AG10803 (cell line): ENCODE measurements around the gene PMAIP1.
A peak's percentile ranks its signal among the peaks of the same experiment; 100 is the strongest.
"Not testable (repeated sequence)": the region's sequence is repeated elsewhere in the genome, so short reads cannot be mapped to it uniquely, and the experiment has no call there.

ENCODE experiments used
- DNase-seq: peaks from one replicate; pipeline ENCODE4 v3.0.0; 2010; ENCODE audit warnings: low read depth
- H3K4me3 ChIP-seq: 2 replicates; pipeline ENCODE4 v1.5.1; 2011; ENCODE audit warnings: mild to moderate bottlenecking, low read length, control low read depth
- CTCF ChIP-seq: conservative IDR thresholded peaks from 2 replicates; pipeline ENCODE4 v1.5.1; 2011; ENCODE audit warnings: mild to moderate bottlenecking, low read length, control low read depth, inconsistent platforms

Gene PMAIP1

GRCh38 chr18:59899298-59900221 is at the start of gene PMAIP1:
Gene PMAIP1, plus strand, starts transcription at chr18:59899996. Its CDS starts 182 bp downstream, at chr18:59900178.
- no peak for TF ChIP-seq CTCF
- H3K4me3 ChIP-seq = peak within 1 kb of the TSS; percentile 84
- peak; percentile 93 for DNase-seq

GRCh38 chr18:59851784-59852399 is 47.9 kb upstream of the PMAIP1 start:
- no peak for DNase-seq
- TF ChIP-seq CTCF = no peak
- H3K4me3 ChIP-seq = no peak overlapping the region

DNA sequence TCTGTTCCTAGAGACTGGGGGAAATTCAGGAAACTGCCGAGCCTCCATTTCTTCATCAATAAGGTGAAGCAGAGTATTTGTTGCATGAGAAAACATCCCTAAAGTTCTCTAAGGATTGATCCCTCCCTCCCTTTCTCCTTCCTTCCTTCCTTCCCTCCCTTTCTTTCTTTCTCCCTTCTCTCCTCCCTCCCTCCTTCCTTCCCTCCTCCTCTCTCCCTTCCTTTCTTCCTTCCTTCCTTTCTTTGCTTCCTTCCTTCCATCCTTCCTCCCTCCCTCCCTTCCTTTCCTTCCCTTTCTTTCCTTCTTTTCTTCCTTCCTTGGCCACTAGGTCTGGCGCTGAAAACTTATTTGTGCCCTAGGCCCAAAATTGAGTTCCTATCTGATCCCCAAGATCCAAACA is 47.2 kb upstream of the PMAIP1 start:
- TF ChIP-seq CTCF = no peak
- DNase-seq = no peak
- H3K4me3 ChIP-seq = no peak overlapping the region

- DNase-seq = no peak
- no peak for TF ChIP-seq CTCF
- no peak overlapping the region for H3K4me3 ChIP-seq
Observed at GRCh38 chr18:59853380-59853779, 46.4 kb upstream of the PMAIP1 start.

DNA sequence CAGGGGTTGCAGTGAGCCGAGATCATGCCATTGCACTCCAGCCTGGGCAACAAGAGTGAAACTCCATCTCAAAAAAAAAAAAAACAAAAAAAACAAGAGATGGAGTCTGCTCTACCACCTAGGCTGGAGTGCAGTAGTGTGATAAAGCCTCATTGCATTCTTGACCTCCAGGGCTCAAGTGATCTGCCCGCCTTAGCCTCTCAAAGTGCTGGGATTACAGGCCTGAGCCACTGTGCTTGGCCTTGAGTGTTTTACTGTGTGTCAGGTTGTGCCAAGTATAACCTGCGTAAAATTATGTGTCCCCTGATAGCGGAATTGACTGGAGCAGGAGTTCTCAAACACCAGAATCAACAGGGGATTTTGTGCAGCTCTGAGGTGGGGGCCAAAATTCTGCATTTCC is 45.8 kb upstream of the PMAIP1 start:
- DNase-seq, H3K4me3 ChIP-seq: not testable (repeated sequence)

- no peak for TF ChIP-seq CTCF
- no peak for DNase-seq
- H3K4me3 ChIP-seq = no peak overlapping the region
Observed at GRCh38 chr18:59861009-59861408, 38.8 kb upstream of the PMAIP1 start.

- no peak overlapping the region for H3K4me3 ChIP-seq
- TF ChIP-seq CTCF = no peak
- DNase-seq = no peak
Observed at GRCh38 chr18:59861963-59862819, 37.6 kb upstream of the PMAIP1 start.
